Keratinocyte (primary cell): ENCODE data around the gene EPAS1. TPM values are rescaled to one million over a fixed set of nuclear protein-coding genes. Genes with fewer than 3 reads are reported as not detected.
A peak's percentile ranks its signal among the peaks of the same experiment; 100 is the strongest.

Experiments
- DNase-seq: peaks from one replicate; pipeline ENCODE4 v3.0.0-alpha.2; 2011; ENCODE audit warnings: low read depth, missing footprints, low spot score
- FAIRE-seq: peaks from 2 replicates; lab custom pipeline; 2011; peaks lifted over from hg19 to GRCh38; lab: Jason Lieb, UNC
- H2AFZ ChIP-seq: 2 replicates; pipeline ENCODE4 v1.6.0; 2012; ENCODE audit warnings: low read length, control low read depth, inconsistent platforms; ENCODE audit not compliant: control insufficient read depth
- H3K27ac ChIP-seq: 2 replicates; pipeline ENCODE4 v1.5.1; 2011; ENCODE audit warnings: low read length; ENCODE audit not compliant: control insufficient read depth, insufficient read depth
- H3K27me3 ChIP-seq: 3 replicates; pipeline ENCODE4 v1.6.0; 2011; ENCODE audit warnings: low read length; ENCODE audit not compliant: control insufficient read depth, insufficient read depth; ENCODE audit errors: extremely low read depth
- H3K36me3 ChIP-seq, 2 experiments: 2 replicates in 1 of 2; 3 replicates in 1 of 2; pipeline ENCODE4 v1.5.1; 2011; ENCODE audit warnings: low read length in 2 of 2, mild to moderate bottlenecking in 1 of 2; ENCODE audit not compliant: control insufficient read depth in 2 of 2, insufficient read depth in 2 of 2; ENCODE audit errors: extremely low read depth in 1 of 2
- H3K4me1 ChIP-seq: 3 replicates; pipeline ENCODE4 v1.5.1; 2011; ENCODE audit warnings: low read length; ENCODE audit not compliant: control insufficient read depth, insufficient read depth; ENCODE audit errors: extremely low read depth
- H3K4me2 ChIP-seq: 3 replicates; pipeline ENCODE4 v1.6.0; 2011; ENCODE audit warnings: low read depth, low read length; ENCODE audit not compliant: control insufficient read depth, insufficient read depth; ENCODE audit errors: extremely low read depth
- H3K4me3 ChIP-seq, 3 experiments: fragments of 200-600 bp in 1 of 3; sonication (generic) in 1 of 3; 2 replicates in 2 of 3; 3 replicates in 1 of 3; pipeline ENCODE4 v1.5.1; 2011 to 2016; ENCODE audit warnings: low read length in 3 of 3, mild to moderate bottlenecking in 3 of 3, control low read depth in 2 of 3, inconsistent platforms in 1 of 3, low read depth in 1 of 3, mixed read lengths in 1 of 3, mixed run types in 1 of 3, moderate library complexity in 1 of 3; ENCODE audit not compliant: control insufficient read depth in 2 of 3, insufficient read depth in 2 of 3; ENCODE audit errors: extremely low read depth in 1 of 3
- H3K79me2 ChIP-seq: 2 replicates; pipeline ENCODE4 v1.6.0; 2012; ENCODE audit warnings: low read length; ENCODE audit not compliant: control insufficient read depth, insufficient read depth
- H3K9ac ChIP-seq: 3 replicates; pipeline ENCODE4 v1.6.0; 2011; ENCODE audit warnings: low read length; ENCODE audit not compliant: control insufficient read depth, insufficient read depth; ENCODE audit errors: extremely low read depth
- H3K9me1 ChIP-seq: 3 replicates; pipeline ENCODE4 v1.6.0; 2011; ENCODE audit warnings: low read length; ENCODE audit not compliant: control insufficient read depth, insufficient read depth; ENCODE audit errors: extremely low read depth
- H3K9me3 ChIP-seq: 2 replicates; pipeline ENCODE4 v1.5.1; 2012; ENCODE audit warnings: low read depth, low read length; ENCODE audit not compliant: control insufficient read depth
- H4K20me1 ChIP-seq: 3 replicates; pipeline ENCODE4 v1.6.0; 2011; ENCODE audit warnings: low read length; ENCODE audit not compliant: control insufficient read depth, insufficient read depth; ENCODE audit errors: extremely low read depth
- CTCF ChIP-seq, 3 experiments: IDR thresholded peaks in 1 of 3; conservative IDR thresholded peaks in 1 of 3; optimal IDR thresholded peaks in 1 of 3; 2 replicates in 2 of 3; 3 replicates in 1 of 3; pipeline versions ENCODE3 to v1.5.1; 2011; ENCODE audit warnings: low read length in 3 of 3, mild to moderate bottlenecking in 3 of 3, moderate library complexity in 2 of 3, control low read depth in 1 of 3, inconsistent platforms in 1 of 3; ENCODE audit not compliant: insufficient read depth in 2 of 3; ENCODE audit errors: extremely low read depth in 1 of 3
- EZH2 ChIP-seq: IDR thresholded peaks from one replicate; pipeline ENCODE4 v1.6.1; 2012; ENCODE audit warnings: inconsistent platforms, mild to moderate bottlenecking, low read length, moderate library complexity
- dilution Hi-C: fragments of 300-500 bp; cut with MboI; formaldehyde crosslinking; loops from one replicate; pipeline ENCODE4 v1.7.0; 2020; ENCODE audit warnings: low sequenced_read_pairs; ENCODE audit not compliant: extremely low pct_ligation_motif_present
- polyA plus RNA-seq, 5 experiments: library from polyadenylated mRNA; depleted of rRNA in 3 of 5; stranded (reverse) in 3 of 5; stranded (forward) in 1 of 5; unstranded in 1 of 5; fragments of >200 nt; gene quantifications; 1 replicate in 1 of 5; 2 replicates in 3 of 5; 3 replicates in 1 of 5; pipeline versions ENCODE4 v1.2.1 to v1.2.3, GENCODE V29; 2011 to 2012; ENCODE audit warnings: missing spikeins in 2 of 5, low read depth in 1 of 5, low replicate concordance in 1 of 5

The EPAS1 gene
- polyA plus RNA-seq, 1 donor (not counting 4 experiments of a cell fraction or from before 2014, with no cell fraction given): 96.7 TPM

DNA sequence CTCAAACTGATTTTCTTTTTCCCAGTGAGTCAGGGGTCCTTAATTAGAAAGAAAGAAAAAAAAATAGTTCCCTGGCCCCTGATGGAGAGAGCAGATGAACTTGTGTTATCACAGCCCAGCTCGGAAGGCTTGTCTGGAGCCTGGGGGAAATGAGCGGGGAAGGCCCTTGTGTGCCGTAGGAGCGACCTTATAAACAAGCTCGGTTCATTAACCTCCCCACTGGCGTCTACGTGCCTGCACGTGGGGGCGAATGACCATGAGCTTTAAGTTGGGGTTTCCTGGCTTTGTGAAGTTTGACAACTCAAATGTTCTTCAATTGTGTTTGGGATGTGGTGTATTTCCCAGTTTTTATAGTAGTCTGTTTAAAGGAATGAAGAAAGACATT is 69.5 kb downstream of the EPAS1 start:
- Histone ChIP-seq H2AFZ (no peak overlapping the region), H3K27me3 (no peaks in the 10 kb centered on the region), H3K36me3 (peaks cover 25 to 52% of the 10 kb centered on the region in 2 experiments), H3K9ac (no peak overlapping the region), H3K9me3 (no peaks in the 10 kb centered on the region), H3K4me1 (no peaks in the 10 kb centered on the region), H3K4me3 (no peak overlapping the region), H3K4me2 (no peak overlapping the region), H3K27ac (no peak overlapping the region), H4K20me1 (peaks cover 3% of the 10 kb centered on the region), H3K9me1 (no peaks in the 10 kb centered on the region), H3K79me2 (no peaks in the 10 kb centered on the region)
- dilution Hi-C loops: no loop called here
- DNase-seq: no peak
- TF ChIP-seq EZH2 (no peak), CTCF (optimal IDR thresholded peaks at IDR 0.05 in 1 of 3, IDR thresholded peaks at IDR 0.05 in 1 of 3, conservative IDR thresholded peaks at IDR 0.05 in 1 of 3; ENCODE audit: extremely low read depth in 1 of 3, insufficient read depth in 2 of 3, low read length in 3 of 3) (peak in 1 of 3 experiments; percentile 6)
- no peak for FAIRE-seq

- no peak for FAIRE-seq
- DNase-seq: no peak
- peaks cover 3% of the 10 kb centered on the region for H4K20me1 ChIP-seq
- H3K9me1 ChIP-seq: no peaks in the 10 kb centered on the region
- H2AFZ ChIP-seq: no peak overlapping the region
- H3K27ac ChIP-seq: no peak overlapping the region
- H3K9ac ChIP-seq: no peak overlapping the region
- H3K9me3 ChIP-seq: no peaks in the 10 kb centered on the region
- TF ChIP-seq EZH2: no peak
- TF ChIP-seq CTCF (optimal IDR thresholded peaks at IDR 0.05 in 1 of 3, IDR thresholded peaks at IDR 0.05 in 1 of 3, conservative IDR thresholded peaks at IDR 0.05 in 1 of 3; ENCODE audit: extremely low read depth in 1 of 3, insufficient read depth in 2 of 3, low read length in 3 of 3): no peak
- no peaks in the 10 kb centered on the region for H3K79me2 ChIP-seq
- no peaks in the 10 kb centered on the region for H3K27me3 ChIP-seq
- no peak overlapping the region for H3K4me2 ChIP-seq
- no peak overlapping the region for H3K4me3 ChIP-seq
- dilution Hi-C loops: no loop called here
- H3K4me1 ChIP-seq: no peaks in the 10 kb centered on the region
- H3K36me3 ChIP-seq: peaks cover 28 to 52% of the 10 kb centered on the region in 2 experiments
Measured at GRCh38 chr2:46367286-46367685, 70.1 kb downstream of the EPAS1 start.
